HepG2 (cell line): ENCODE data around the gene NOVA2. TPM values are rescaled to one million over a fixed set of nuclear protein-coding genes. Genes with fewer than 3 reads are reported as not detected.

Experiments used
- ASH2L ChIP-seq: fragments of 300-600, 200-600 bp; sonication (generic); IDR thresholded peaks from 2 replicates; pipeline ENCODE4 v1.7.0; 2017; ENCODE audit warnings: low read depth, mild to moderate bottlenecking, moderate library complexity, mixed read lengths, low read length; ENCODE audit not compliant: insufficient read length
- BCL6 ChIP-seq: IDR thresholded peaks from 2 replicates; pipeline ENCODE4 v1.6.1; 2016; ENCODE audit warnings: missing genetic modification reagents, missing compliant biosample characterization
- ELF3 ChIP-seq: IDR thresholded peaks from 2 replicates; pipeline ENCODE4 v1.6.1; 2016; ENCODE audit warnings: missing genetic modification reagents, missing compliant biosample characterization
- GATAD1 ChIP-seq: IDR thresholded peaks from 2 replicates; pipeline ENCODE4 v1.6.1; 2016; ENCODE audit warnings: missing genetic modification reagents, missing compliant biosample characterization
- GZF1 ChIP-seq: sonication (generic); formaldehyde crosslinking; IDR thresholded peaks from 2 replicates; pipeline ENCODE4 v1.5.1; 2020; ENCODE audit warnings: mild to moderate bottlenecking, missing genetic modification reagents
- JUNB ChIP-seq: sonication (generic); formaldehyde crosslinking; IDR thresholded peaks from 2 replicates; pipeline ENCODE4 v1.8.0; 2022; ENCODE audit warnings: missing genetic modification reagents, mild to moderate bottlenecking, borderline replicate concordance
- MTF2 ChIP-seq: sonication (generic); formaldehyde crosslinking; IDR thresholded peaks from 2 replicates; pipeline ENCODE4 v1.5.0; 2020; ENCODE audit warnings: missing genetic modification reagents, borderline replicate concordance
- MXD3 ChIP-seq: IDR thresholded peaks from 2 replicates; pipeline ENCODE4 v1.6.1; 2016; ENCODE audit warnings: mild to moderate bottlenecking, missing biosample characterization, missing genetic modification reagents
- NFYB ChIP-seq: sonication (generic); formaldehyde crosslinking; IDR thresholded peaks from 2 replicates; pipeline ENCODE4 v1.4.0; 2020; ENCODE audit warnings: missing genetic modification reagents
- PRDM15 ChIP-seq: sonication (generic); formaldehyde crosslinking; IDR thresholded peaks from 2 replicates; pipeline ENCODE4 v1.4.0; 2020; ENCODE audit warnings: missing genetic modification reagents
- SAFB2 ChIP-seq: sonication (generic); formaldehyde crosslinking; IDR thresholded peaks from 2 replicates; pipeline ENCODE4 v1.5.1; 2020; ENCODE audit warnings: missing genetic modification reagents, low read depth, mild to moderate bottlenecking, borderline replicate concordance
- SALL2 ChIP-seq: sonication (generic); formaldehyde crosslinking; IDR thresholded peaks from 2 replicates; pipeline ENCODE4 v1.8.1; 2023; ENCODE audit warnings: mild to moderate bottlenecking, missing genetic modification reagents, inconsistent platforms
- STAG1 ChIP-seq: sonication (generic); formaldehyde crosslinking; IDR thresholded peaks from 2 replicates; pipeline ENCODE4 v1.4.0; 2020; ENCODE audit warnings: missing genetic modification reagents
- ZBTB3 ChIP-seq: sonication (generic); formaldehyde crosslinking; IDR thresholded peaks from 2 replicates; pipeline ENCODE4 v1.4.0; 2020; ENCODE audit warnings: low read depth, mild to moderate bottlenecking, moderate library complexity, missing genetic modification reagents, borderline replicate concordance
- ZNF10 ChIP-seq: sonication (generic); formaldehyde crosslinking; IDR thresholded peaks from 2 replicates; pipeline ENCODE4 v1.4.0; 2020; ENCODE audit warnings: mild to moderate bottlenecking, low read depth, missing genetic modification reagents, borderline replicate concordance
- ZNF512 ChIP-seq: sonication (generic); formaldehyde crosslinking; IDR thresholded peaks from 2 replicates; pipeline ENCODE4 v1.4.0; 2020; ENCODE audit warnings: mild to moderate bottlenecking, missing genetic modification reagents
- ZNF703 ChIP-seq: sonication (generic); formaldehyde crosslinking; IDR thresholded peaks from 2 replicates; pipeline ENCODE4 v1.5.1; 2020; ENCODE audit warnings: missing genetic modification reagents, mild to moderate bottlenecking, moderate library complexity, borderline replicate concordance
- ZSCAN20 ChIP-seq: sonication (generic); formaldehyde crosslinking; IDR thresholded peaks from 2 replicates; pipeline ENCODE4 v1.4.0; 2020; ENCODE audit warnings: missing genetic modification reagents, mild to moderate bottlenecking, borderline replicate concordance
- polyA plus RNA-seq, 8 experiments: library from polyadenylated mRNA; depleted of rRNA in 3 of 8; stranded (reverse) in 7 of 8; unstranded in 1 of 8; fragments of >200 nt; fragmentation: Illumina TruSeq in 4 of 8; extraction: Trizol in 4 of 8; gene quantifications; 2 replicates each; pipeline versions ENCODE4 v1.2.1 to v1.2.3, GENCODE V29; 2011 to 2016; ENCODE audit warnings: low read depth in 4 of 8, missing spikeins in 1 of 8, mixed read lengths in 1 of 8; ENCODE audit not compliant: insufficient read depth in 1 of 8
- total RNA-seq, 5 experiments: library from RNA; depleted of rRNA; stranded (reverse); fragments of >200 nt; fragmentation: Illumina TruSeq; extraction: Trizol; gene quantifications; 2 replicates each; pipeline ENCODE4 v1.2.3, GENCODE V29; 2016; ENCODE audit warnings: low read depth in 1 of 5
- TF ChIP-seq, protein P1 (sequence below): sonication (generic); formaldehyde crosslinking; IDR thresholded peaks from 2 replicates; pipeline ENCODE4 v1.4.0; 2020; ENCODE audit warnings: missing genetic modification reagents
- TF ChIP-seq, protein P2 (sequence below): sonication (generic); formaldehyde crosslinking; IDR thresholded peaks from 2 replicates; pipeline ENCODE4 v1.8.0; 2022; ENCODE audit warnings: mild to moderate bottlenecking, missing genetic modification reagents, moderate library complexity

NOVA2 gene
- total and polyA plus RNA-seq, 2 of the 13 experiments (the other 11 are each of a cell fraction or from before 2014, with no cell fraction given), result not detected

DNA sequence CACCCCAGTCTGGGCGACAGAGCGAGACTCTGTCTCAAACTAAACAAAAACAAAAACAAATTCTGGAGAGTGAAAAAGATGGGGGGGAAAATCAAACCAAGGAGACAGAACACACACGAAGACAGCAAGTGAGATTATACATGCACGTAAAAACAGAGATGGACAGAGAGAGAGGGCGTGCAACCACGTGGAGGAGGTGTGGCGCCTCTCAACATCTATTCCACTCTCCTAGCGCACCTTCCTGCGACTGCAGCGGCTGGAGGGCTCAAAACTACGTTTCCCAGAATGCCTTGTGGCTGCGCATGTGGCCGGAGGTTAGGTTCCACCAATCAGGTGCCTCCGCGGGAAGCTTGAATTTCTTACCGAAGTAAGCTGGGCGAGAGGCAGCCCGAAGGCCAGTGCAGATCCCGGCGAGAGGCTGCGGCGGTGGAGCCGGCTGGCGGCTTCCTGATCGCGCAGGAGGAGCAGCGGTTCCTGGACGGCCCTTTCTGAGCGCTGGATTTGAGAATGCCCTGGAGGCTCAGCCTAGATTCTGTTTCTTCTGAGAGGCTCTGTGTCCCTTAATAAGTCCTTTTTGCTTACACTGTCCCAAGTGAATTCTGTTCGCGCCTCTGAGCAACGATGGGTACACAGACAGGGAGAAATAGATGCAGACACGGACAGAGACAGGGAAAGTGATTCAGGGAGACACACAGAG is 46.0 kb downstream of the NOVA2 start (continued):
- TF ChIP-seq ZSCAN20 (no peak), ASH2L (no peak), GZF1 (CRISPR knock-in tag) (no peak), MXD3 (CRISPR knock-in tag) (peak; percentile 75), STAG1 (CRISPR knock-in tag) (0 out of 2 replicates have a peak, but pooled peaks have one; percentile 8), MTF2 (CRISPR knock-in tag) (no peak), ELF3 (CRISPR knock-in tag) (peak; percentile 45; the same call in 1 of the 2 replicates), JUNB (CRISPR knock-in tag) (no peak; the same call in 1 of the 2 replicates), BCL6 (CRISPR knock-in tag) (peak; percentile 57), SALL2 (CRISPR knock-in tag) (no peak), GATAD1 (CRISPR knock-in tag) (peak; percentile 85), ZNF703 (no peak), PRDM15 (CRISPR knock-in tag) (no peak), ZNF512 (no peak), SAFB2 (CRISPR knock-in tag) (no peak), NFYB (CRISPR knock-in tag) (peak; percentile 100), ZNF10 (CRISPR knock-in tag) (no peak), ZBTB3 (CRISPR knock-in tag) (no peak)
- TF ChIP-seq, protein P1, sequence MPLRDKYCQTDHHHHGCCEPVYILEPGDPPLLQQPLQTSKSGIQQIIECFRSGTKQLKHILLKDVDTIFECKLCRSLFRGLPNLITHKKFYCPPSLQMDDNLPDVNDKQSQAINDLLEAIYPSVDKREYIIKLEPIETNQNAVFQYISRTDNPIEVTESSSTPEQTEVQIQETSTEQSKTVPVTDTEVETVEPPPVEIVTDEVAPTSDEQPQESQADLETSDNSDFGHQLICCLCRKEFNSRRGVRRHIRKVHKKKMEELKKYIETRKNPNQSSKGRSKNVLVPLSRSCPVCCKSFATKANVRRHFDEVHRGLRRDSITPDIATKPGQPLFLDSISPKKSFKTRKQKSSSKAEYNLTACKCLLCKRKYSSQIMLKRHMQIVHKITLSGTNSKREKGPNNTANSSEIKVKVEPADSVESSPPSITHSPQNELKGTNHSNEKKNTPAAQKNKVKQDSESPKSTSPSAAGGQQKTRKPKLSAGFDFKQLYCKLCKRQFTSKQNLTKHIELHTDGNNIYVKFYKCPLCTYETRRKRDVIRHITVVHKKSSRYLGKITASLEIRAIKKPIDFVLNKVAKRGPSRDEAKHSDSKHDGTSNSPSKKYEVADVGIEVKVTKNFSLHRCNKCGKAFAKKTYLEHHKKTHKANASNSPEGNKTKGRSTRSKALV (CRISPR knock-in tag), result no peak
- TF ChIP-seq, protein P2, sequence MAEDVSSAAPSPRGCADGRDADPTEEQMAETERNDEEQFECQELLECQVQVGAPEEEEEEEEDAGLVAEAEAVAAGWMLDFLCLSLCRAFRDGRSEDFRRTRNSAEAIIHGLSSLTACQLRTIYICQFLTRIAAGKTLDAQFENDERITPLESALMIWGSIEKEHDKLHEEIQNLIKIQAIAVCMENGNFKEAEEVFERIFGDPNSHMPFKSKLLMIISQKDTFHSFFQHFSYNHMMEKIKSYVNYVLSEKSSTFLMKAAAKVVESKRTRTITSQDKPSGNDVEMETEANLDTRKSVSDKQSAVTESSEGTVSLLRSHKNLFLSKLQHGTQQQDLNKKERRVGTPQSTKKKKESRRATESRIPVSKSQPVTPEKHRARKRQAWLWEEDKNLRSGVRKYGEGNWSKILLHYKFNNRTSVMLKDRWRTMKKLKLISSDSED, result no peak
